A549 (cell line): Measurements from ENCODE around the gene CUL3. TPM values are rescaled to one million over a fixed set of nuclear protein-coding genes. Genes with fewer than 3 reads are reported as not detected.

ENCODE experiments used
- ATAC-seq, 2 experiments: fragments of 200-7000 bp in 1 of 2; fragments of >200 bp in 1 of 2; cut with Nextera tagmentation in 1 of 2; cut with Tn5 transposase in 1 of 2; 3 replicates each; pipeline versions ENCODE4 v1.8.0 to v1.9.1; 2018 to 2020; ENCODE audit warnings: mild to moderate bottlenecking in 1 of 2, moderate library complexity in 1 of 2
- CTCF ChIA-PET: fragments of 300-600 bp; sonication (Branson Sonifier 250); formaldehyde crosslinking; extraction: SDS; loops from one replicate; lab custom pipeline; 2021; ENCODE audit warnings: antibody characterized with exemption, inconsistent platforms; lab: Yijun Ruan, JAX
- POLR2A ChIA-PET: fragments of 350-600 bp; formaldehyde crosslinking; extraction: SDS; loops from one replicate; lab custom pipeline; 2021; ENCODE audit warnings: antibody characterized with exemption, inconsistent platforms; lab: Yijun Ruan, JAX
- DNase-seq, 2 experiments: peaks; one replicate each; pipeline versions ENCODE4 v3.0.0 to v3.0.0-alpha.2; 2011 to 2016; ENCODE audit warnings: low read depth in 1 of 2, low spot score in 1 of 2
- FAIRE-seq: peaks from 2 replicates; lab custom pipeline; 2011; peaks lifted over from hg19 to GRCh38; lab: Jason Lieb, UNC
- H3K27ac ChIP-seq, 2 experiments: fragments of >200 bp; sonication (Bioruptor Twin); formaldehyde crosslinking; 3 replicates each; pipeline ENCODE4 v1.5.1; 2016 to 2017
- H3K4me1 ChIP-seq: fragments of >200 bp; sonication (Bioruptor Twin); formaldehyde crosslinking; 3 replicates; pipeline ENCODE4 v1.6.1; 2016
- H3K4me2 ChIP-seq: fragments of >200 bp; sonication (Bioruptor Twin); formaldehyde crosslinking; 3 replicates; pipeline ENCODE4 v1.6.1; 2016
- H3K4me3 ChIP-seq: fragments of >200 bp; sonication (Bioruptor Twin); formaldehyde crosslinking; 3 replicates; pipeline ENCODE4 v1.5.1; 2016
- H3K9me3 ChIP-seq: fragments of >200 bp; sonication (Bioruptor Twin); formaldehyde crosslinking; 3 replicates; pipeline ENCODE4 v1.6.1; 2016
- BCL3 ChIP-seq: fragments of >200 bp; sonication (Bioruptor Twin); formaldehyde crosslinking; IDR thresholded peaks from 3 replicates; pipeline ENCODE4 v1.6.1; 2016
- CBX8 ChIP-seq: fragments of 200-600 bp; sonication (generic); IDR thresholded peaks from 2 replicates; pipeline ENCODE4 v1.6.1; 2016
- CEBPB ChIP-seq, 2 experiments: fragments of >200 bp in 1 of 2; sonication (Bioruptor Twin) in 1 of 2; formaldehyde crosslinking in 1 of 2; IDR thresholded peaks; 2 replicates each; pipeline ENCODE4 v1.6.1; 2012 to 2016
- CTCF ChIP-seq: fragments of >200 bp; sonication (Bioruptor Twin); formaldehyde crosslinking; IDR thresholded peaks from 3 replicates; pipeline ENCODE4 v1.5.1; 2016
- EHF ChIP-seq: fragments of 250-450 bp; sonication (Bioruptor Pico); IDR thresholded peaks from 2 replicates; pipeline ENCODE4 v1.5.0; 2020; ENCODE audit warnings: mild to moderate bottlenecking
- ELK1 ChIP-seq: fragments of 150-350 bp; IDR thresholded peaks from 2 replicates; pipeline ENCODE4 v1.6.1; 2014; ENCODE audit warnings: low read depth, mild to moderate bottlenecking, low read length
- FOSB ChIP-seq: fragments of 250-450 bp; sonication (Bioruptor Pico); IDR thresholded peaks from 2 replicates; pipeline ENCODE4 v1.5.0; 2020; ENCODE audit warnings: mild to moderate bottlenecking, moderate library complexity
- FOXS1 ChIP-seq: fragments of 250-450 bp; sonication (Bioruptor Pico); IDR thresholded peaks from 2 replicates; pipeline ENCODE4 v1.5.0; 2020; ENCODE audit warnings: mild to moderate bottlenecking, moderate library complexity
- HDAC2 ChIP-seq: fragments of 200-600 bp; sonication (generic); IDR thresholded peaks from 2 replicates; pipeline ENCODE4 v1.6.1; 2016
- HES2 ChIP-seq: fragments of >200 bp; sonication (Bioruptor Twin); formaldehyde crosslinking; IDR thresholded peaks from 2 replicates; pipeline ENCODE4 v1.6.1; 2016
- HMGXB4 ChIP-seq: fragments of 250-450 bp; sonication (Bioruptor Pico); IDR thresholded peaks from 2 replicates; pipeline ENCODE4 v1.5.0; 2021; ENCODE audit warnings: mild to moderate bottlenecking, moderate library complexity, borderline replicate concordance
- HOXB5 ChIP-seq: fragments of 250-450 bp; sonication (Bioruptor Pico); IDR thresholded peaks from 2 replicates; pipeline ENCODE4 v1.5.0; 2020; ENCODE audit warnings: mild to moderate bottlenecking, moderate library complexity
- JUN ChIP-seq, 2 experiments: fragments of >200 bp; sonication (Bioruptor Twin); formaldehyde crosslinking; IDR thresholded peaks; 2 replicates in 1 of 2; 3 replicates in 1 of 2; pipeline ENCODE4 v1.6.1; 2016 to 2017
- JUNB ChIP-seq: fragments of >200 bp; sonication (Bioruptor Twin); formaldehyde crosslinking; IDR thresholded peaks from 2 replicates; pipeline ENCODE4 v1.6.1; 2016
- KDM1A ChIP-seq: fragments of 200-600 bp; sonication (generic); IDR thresholded peaks from 2 replicates; pipeline ENCODE4 v1.6.1; 2016; ENCODE audit warnings: low read depth, mild to moderate bottlenecking
- KDM5A ChIP-seq: fragments of 200-600 bp; sonication (generic); IDR thresholded peaks from 2 replicates; pipeline ENCODE4 v1.6.1; 2016; ENCODE audit warnings: antibody characterized with exemption, mild to moderate bottlenecking
- MYC ChIP-seq: IDR thresholded peaks from 2 replicates; pipeline ENCODE4 v1.6.1; 2012; ENCODE audit warnings: mild to moderate bottlenecking, inconsistent platforms, low read length, improper control_type of control experiment, borderline replicate concordance
- NFE2L2 ChIP-seq: fragments of 150-350 bp; conservative IDR thresholded peaks from 2 replicates; pipeline ENCODE4 v1.6.1; 2014; ENCODE audit warnings: low read length
- PBX3 ChIP-seq: IDR thresholded peaks from 2 replicates; pipeline ENCODE4 v1.6.1; 2012
- PHF8 ChIP-seq: fragments of 200-600 bp; sonication (generic); IDR thresholded peaks from 2 replicates; pipeline ENCODE4 v1.6.1; 2016; ENCODE audit warnings: low read depth, mild to moderate bottlenecking, antibody characterized with exemption, moderate library complexity, borderline replicate concordance
- POLR2A ChIP-seq: IDR thresholded peaks from 2 replicates; pipeline ENCODE4 v1.6.1; 2012; ENCODE audit warnings: mild to moderate bottlenecking, low read length
- POLR2AphosphoS2 ChIP-seq: conservative IDR thresholded peaks from 2 replicates; pipeline ENCODE4 v1.6.1; 2012; ENCODE audit warnings: low read length, improper control_type of control experiment, inconsistent platforms
- RARB ChIP-seq: fragments of 250-450 bp; sonication (Bioruptor Pico); IDR thresholded peaks from 2 replicates; pipeline ENCODE4 v1.8.0; 2021; ENCODE audit warnings: mild to moderate bottlenecking, moderate library complexity
- RCOR1 ChIP-seq: fragments of 150-350 bp; IDR thresholded peaks from 2 replicates; pipeline ENCODE4 v1.6.1; 2014; ENCODE audit warnings: antibody characterized with exemption, low read length, low read depth
- RNF2 ChIP-seq: fragments of 200-600 bp; sonication (generic); IDR thresholded peaks from 2 replicates; pipeline ENCODE4 v1.6.1; 2016; ENCODE audit warnings: low read depth, mild to moderate bottlenecking, antibody characterized with exemption, moderate library complexity, borderline replicate concordance
- TFCP2L1 ChIP-seq: fragments of 250-450 bp; sonication (Bioruptor Pico); IDR thresholded peaks from 2 replicates; pipeline ENCODE4 v1.5.0; 2021; ENCODE audit warnings: mild to moderate bottlenecking
- ZC3H11A ChIP-seq: fragments of 450-650 bp; IDR thresholded peaks from 2 replicates; pipeline ENCODE4 v1.6.1; 2014; ENCODE audit warnings: antibody characterized with exemption, mild to moderate bottlenecking
- ZNF302 ChIP-seq: fragments of 250-450 bp; sonication (Bioruptor Pico); IDR thresholded peaks from 2 replicates; pipeline ENCODE4 v1.9.0; 2021; ENCODE audit warnings: inconsistent platforms, mild to moderate bottlenecking, moderate library complexity
- ZSCAN20 ChIP-seq: fragments of 250-450 bp; sonication (Bioruptor Pico); IDR thresholded peaks from 2 replicates; pipeline ENCODE4 v1.8.0; 2022; ENCODE audit warnings: mild to moderate bottlenecking, moderate library complexity
- WGBS: methylation state at CpG from one replicate; pipeline ENCODE4 v1.1.6; 2017; ENCODE audit errors: missing lambda C conversion rate; 5-methylcytosine and 5-hydroxymethylcytosine counted together
- polyA plus RNA-seq, 4 experiments: library from polyadenylated mRNA; depleted of rRNA in 3 of 4; stranded (reverse); fragments of >200 nt; fragmentation: RNase III in 1 of 4; extraction: RNeasy Plus Mini Kit Qiagen cat#74134 plus additional on column Dnase treatment in 1 of 4; gene quantifications; 2 replicates in 3 of 4; 3 replicates in 1 of 4; pipeline ENCODE4 v1.2.3, GENCODE V29; 2011 to 2017

The CUL3 gene
- polyA plus RNA-seq, 2 of the 4 experiments (the other 2 are of a cell fraction) = 70.5 to 73.9 TPM

- TF ChIP-seq CEBPB (IDR thresholded peaks at IDR 0.05) (no peak), ZC3H11A (no peak), FOSB (CRISPR knock-in tag) (no peak), BCL3 (no peak)
These were observed 32.4 kb downstream of the CUL3 start (continued) for GRCh38 chr2:224552771-224553170.

GRCh38 chr2:224551693-224552092 lies 33.5 kb downstream of the CUL3 start:
- no peak overlapping the region for H3K4me3 ChIP-seq
- TF ChIP-seq MYC (no peak), TFCP2L1 (CRISPR knock-in tag) (no peak), CEBPB (IDR thresholded peaks at IDR 0.05) (no peak), RCOR1 (no peak), CTCF (no peak), KDM1A (no peak), RARB (no peak), POLR2A (no peak), JUN (IDR thresholded peaks at IDR 0.05) (no peak), ZSCAN20 (CRISPR knock-in tag) (no peak), CBX8 (no peak), POLR2AphosphoS2 (no peak), JUNB (no peak)
- TF ChIP-seq, all 56 proteins: peak for 0
- Histone ChIP-seq H3K27ac (no peak overlapping the region), H3K4me2 (no peak overlapping the region), H3K9me3 (no peaks in the 10 kb centered on the region), H3K4me1 (no peaks in the 10 kb centered on the region)
- FAIRE-seq (no peak), ATAC-seq (no peak), DNase-seq (no peak)
- ChIA-PET POLR2A (no interaction called here), CTCF (no interaction called here)
- WGBS = 98% methylated on average over 1 of the region's 1 CpG

- H3K4me3 ChIP-seq = no peak overlapping the region
- ATAC-seq = no peak
- 92% methylated on average over 1 of the region's 1 CpG for WGBS
- DNase-seq = no peak
- TF ChIP-seq EHF (CRISPR knock-in tag) (no peak), FOXS1 (CRISPR knock-in tag) (no peak), CBX8 (no peak), CEBPB (IDR thresholded peaks at IDR 0.05) (no peak), PBX3 (no peak), RARB (no peak), RNF2 (no peak), HDAC2 (no peak), JUN (IDR thresholded peaks at IDR 0.05) (no peak), KDM1A (no peak), KDM5A (no peak), PHF8 (no peak), ELK1 (no peak), HES2 (no peak), MYC (no peak), ZNF302 (CRISPR knock-in tag) (no peak), NFE2L2 (no peak), HOXB5 (CRISPR knock-in tag) (no peak), ZC3H11A (no peak), HMGXB4 (no peak)
- TF ChIP-seq, all 56 proteins: peak for 0
- H3K9me3 ChIP-seq = no peaks in the 10 kb centered on the region
- FAIRE-seq = no peak
- CTCF ChIA-PET = no interaction called here
- POLR2A ChIA-PET = no interaction called here
- H3K4me1 ChIP-seq = 0 out of 3 replicates have a peak, but pooled peaks cover 6% of the 10 kb centered on the region
- no peak overlapping the region for H3K27ac ChIP-seq
- H3K4me2 ChIP-seq = no peak overlapping the region
These were observed 38.2 kb downstream of the CUL3 start for GRCh38 chr2:224546926-224547325.
